Adrenal gland (tissue), 12 donors: ENCODE data around the gene GABPB2. TPM values are rescaled to one million over a fixed set of nuclear protein-coding genes. Genes with fewer than 3 reads are reported as not detected.
A peak's percentile ranks its signal among the peaks of the same experiment; 100 is the strongest.

Experiments used
- DNase-seq, 7 donors: peaks; one replicate each; pipeline ENCODE4 v3.0.0-alpha.2; 2019 to 2020
- H3K27ac ChIP-seq, 5 donors: fragments of 200-600 bp; sonication (generic) in 4 of 5; 1 replicate in 3 of 5; 2 replicates in 2 of 5; pipeline versions ENCODE4 v1.5.1 to v1.8.0; 2016 to 2020; ENCODE audit warnings: mild to moderate bottlenecking in 1 of 5
- H3K27me3 ChIP-seq: fragments of 200-600 bp; 2 replicates; pipeline ENCODE4 v1.8.0; 2021
- H3K36me3 ChIP-seq, 2 donors: fragments of 200-600 bp; replicated peaks in 1 of 2; 1 replicate in 1 of 2; 2 replicates in 1 of 2; pipeline versions ENCODE4 v1.5.1 to v1.8.0; 2018 to 2022
- H3K4me1 ChIP-seq, 2 donors: fragments of 200-600 bp; replicated peaks in 1 of 2; 1 replicate in 1 of 2; 2 replicates in 1 of 2; pipeline versions ENCODE4 v1.5.1 to v1.8.0; 2018 to 2021
- H3K4me3 ChIP-seq, 4 donors: fragments of 200-600 bp; sonication (generic) in 3 of 4; one replicate each; pipeline ENCODE4 v1.5.1; 2016 to 2018
- H3K9me3 ChIP-seq, 3 donors: fragments of 200-600 bp; sonication (generic) in 1 of 3; replicated peaks in 1 of 3; 1 replicate in 2 of 3; 2 replicates in 1 of 3; pipeline versions ENCODE4 v1.5.1 to v1.8.0; 2016 to 2021
- CTCF ChIP-seq, 6 experiments: fragments of 450-650 bp in 4 of 6; fragments of 200-600 bp in 2 of 6; sonication (generic) in 1 of 6; IDR thresholded peaks; 1 replicate in 5 of 6; 2 replicates in 1 of 6; pipeline versions ENCODE4 v1.5.1 to v1.8.0; 2016 to 2021; ENCODE audit warnings: antibody characterized with exemption in 6 of 6, mild to moderate bottlenecking in 2 of 6, moderate library complexity in 1 of 6
- POLR2A ChIP-seq, 2 donors: fragments of 450-650 bp; IDR thresholded peaks; one replicate each; pipeline ENCODE4 v1.6.1; 2017; ENCODE audit warnings: antibody characterized with exemption in 2 of 2, mild to moderate bottlenecking in 2 of 2, moderate library complexity in 1 of 2
- WGBS, 4 donors: extraction: QIAGEN DNeasy Blood & Tissue Kit in 2 of 4; methylation state at CpG; one replicate each; pipeline versions ENCODE4 v1.1.5 to v1.1.7; 2013 to 2017; 5-methylcytosine and 5-hydroxymethylcytosine counted together
- intact Hi-C, 2 donors: fragments of 100-400 bp; cut with DNase I; formaldehyde crosslinking; loops; one replicate each; pipeline versions ENCODE4 v1.14.1 to v1.15.0; 2022 to 2023
- polyA plus RNA-seq, 3 donors: library from polyadenylated mRNA; stranded (reverse); fragments of 200-250 nt in 2 of 3; fragments of 350-450 nt in 1 of 3; fragmentation: Illumina TruSeq in 1 of 3; extraction: RNeasy Lipid Tissue Mini Kit (QIAGEN cat#74804) in 1 of 3; gene quantifications; one replicate each; pipeline ENCODE4 v1.2.3, GENCODE V29; 2013 to 2014
- total RNA-seq, 9 donors: library from RNA; depleted of rRNA in 4 of 9; stranded (reverse); fragments of >200 nt in 4 of 9; fragments of 120-200 nt in 1 of 9; fragmentation: NEBNext Ultra II Directional in 1 of 9; extraction: Animal tissue kit (Norgen Biotek cat#: 25700) in 1 of 9; gene quantifications; one replicate each; pipeline versions ENCODE4 v1.1.0 to v1.2.4, GENCODE V29; 2013 to 2023
- donor health status: healthy with polysubstance abuse.
- donor health status: Bipolar disorder and iron deficiency.
- donor health status: DM: yes; HTN: yes; CAD: no.
- donor health status: DM: no; HTN: no; CAD: no.
- donor health status: DM: no; HTN: no; CAD: no.
- donor health status: DM: yes; HTN: yes; CAD: no.

GABPB2 gene
- total and polyA plus RNA-seq, 12 donors: 8.3 to 37.1 (median 12.0) TPM

GRCh38 chr1:151143986-151144385 is 73.4 kb downstream of the GABPB2 start:
- WGBS, 4 donors: 54 to 86% (median 74%) methylated on average over 4 to 5 of the region's 5 CpGs
- H3K4me1 ChIP-seq: peaks cover 0 to 21% of the 10 kb centered on the region in 2 donors
- H3K36me3 ChIP-seq: no peaks in the 10 kb centered on the region
- peak in 1 of 7 donors; percentile 46 for DNase-seq
- no peak for TF ChIP-seq CTCF (IDR thresholded peaks at IDR 0.05)
- no peak for TF ChIP-seq POLR2A (IDR thresholded peaks at IDR 0.05)
- H3K27me3 ChIP-seq: no peaks in the 10 kb centered on the region
- no peak overlapping the region for H3K27ac ChIP-seq
- H3K9me3 ChIP-seq: no peaks in the 10 kb centered on the region
- intact Hi-C loops: no loop called here
- no peak overlapping the region for H3K4me3 ChIP-seq

GRCh38 chr1:151144474-151145303 is 74.1 kb downstream of the GABPB2 start:
- no peak for TF ChIP-seq CTCF (IDR thresholded peaks at IDR 0.05)
- TF ChIP-seq POLR2A (IDR thresholded peaks at IDR 0.05): no peak
- Histone ChIP-seq H3K4me3 (no peak overlapping the region), H3K27me3 (no peaks in the 10 kb centered on the region), H3K27ac (no peak overlapping the region), H3K4me1 (peaks cover 0 to 21% of the 10 kb centered on the region in 2 donors), H3K9me3 (no peaks in the 10 kb centered on the region), H3K36me3 (no peaks in the 10 kb centered on the region)
- intact Hi-C loops: loop anchor here in 1 of 2 donors (5.0 kb wide), 1 partner anchor 32 kb away; no protein-coding TSS in a partner anchor
- DNase-seq: peak in 1 of 7 donors; percentile 48
- 71 to 81% (median 78%) methylated on average over 7 of the region's 7 CpGs for WGBS, 4 donors

- H3K36me3 ChIP-seq: no peaks in the 10 kb centered on the region
- 37 to 76% (median 41%) methylated on average over 16 to 43 of the region's 43 CpGs for WGBS, 4 donors
- TF ChIP-seq CTCF (IDR thresholded peaks at IDR 0.05): no peak
- no peak for TF ChIP-seq POLR2A (IDR thresholded peaks at IDR 0.05)
- H3K27ac ChIP-seq: peak overlapping the region in 1 of 5 donors; percentile 4
- intact Hi-C loops: loop anchor here in 1 of 2 donors (5.0 kb wide), 1 partner anchor 33 kb away; no protein-coding TSS in a partner anchor
- H3K4me1 ChIP-seq: peaks cover 0 to 21% of the 10 kb centered on the region in 2 donors
- no peaks in the 10 kb centered on the region for H3K9me3 ChIP-seq
- H3K4me3 ChIP-seq: peak overlapping the region in 2 of 4 donors; percentile 40 to 67
- DNase-seq: peak in 1 of 7 donors; percentile 60
- H3K27me3 ChIP-seq: no peaks in the 10 kb centered on the region
These were observed 74.9 kb downstream of the GABPB2 start for GRCh38 chr1:151145304-151146071.

GRCh38 chr1:151146072-151146411 is 75.5 kb downstream of the GABPB2 start:
- Histone ChIP-seq H3K36me3 (no peaks in the 10 kb centered on the region), H3K4me3 (peak overlapping the region in 3 of 4 donors; percentile 23 to 67 (median 40)), H3K9me3 (no peaks in the 10 kb centered on the region), H3K27ac (peak overlapping the region in 2 of 5 donors; percentile 4 to 77), H3K4me1 (peaks cover 0 to 21% of the 10 kb centered on the region in 2 donors), H3K27me3 (no peaks in the 10 kb centered on the region)
- WGBS, 4 donors: 0 to 7% (median 5%) methylated on average over 4 to 26 of the region's 26 CpGs; no CpG with 5 or more reads in 1 of the 4 donors
- intact Hi-C loops: loop anchor here in 1 of 2 donors (5.0 kb wide), 1 partner anchor 34 kb away; no protein-coding TSS in a partner anchor
- no peak for TF ChIP-seq POLR2A (IDR thresholded peaks at IDR 0.05)
- no peak for TF ChIP-seq CTCF (IDR thresholded peaks at IDR 0.05)
- no peak for DNase-seq
